Gastroesophageal sphincter (tissue), 4 donors: ENCODE results near the gene TMEM214. TPM values are rescaled to one million over a fixed set of nuclear protein-coding genes. Genes with fewer than 3 reads are reported as not detected.

ENCODE experiments used
- ATAC-seq: fragments of 150-250 bp; one replicate; pipeline ENCODE4 v1.9.1; 2016; ENCODE audit warnings: mild to moderate bottlenecking, moderate library complexity
- H3K27ac ChIP-seq, 4 donors: fragments of 200-600 bp; sonication (generic) in 3 of 4; 1 replicate in 3 of 4; 2 replicates in 1 of 4; pipeline ENCODE4 v1.5.1; 2016 to 2019
- H3K27me3 ChIP-seq: fragments of 200-600 bp; sonication (generic); one replicate; pipeline ENCODE4 v1.5.1; 2019
- H3K36me3 ChIP-seq, 2 donors: fragments of 200-600 bp; sonication (generic); one replicate each; pipeline ENCODE4 v1.5.1; 2019; ENCODE audit warnings: control low read depth in 1 of 2
- H3K4me1 ChIP-seq, 3 donors: fragments of 200-600 bp; sonication (generic); 1 replicate in 2 of 3; 2 replicates in 1 of 3; pipeline ENCODE4 v1.5.1; 2016 to 2019; ENCODE audit warnings: control low read depth in 2 of 3
- H3K4me3 ChIP-seq, 2 donors: fragments of 200-600 bp; sonication (generic); one replicate each; pipeline ENCODE4 v1.5.1; 2019; ENCODE audit warnings: mild to moderate bottlenecking in 1 of 2, moderate library complexity in 1 of 2
- H3K9me3 ChIP-seq, 3 donors: fragments of 200-600 bp; sonication (generic); one replicate each; pipeline ENCODE4 v1.5.1; 2017 to 2019; ENCODE audit warnings: control low read depth in 2 of 3
- CTCF ChIP-seq, 4 experiments: fragments of 200-600 bp in 2 of 4; fragments of 450-650 bp in 2 of 4; sonication (generic) in 1 of 4; IDR thresholded peaks; one replicate each; pipeline ENCODE4 v1.5.1; 2017 to 2019; ENCODE audit warnings: antibody characterized with exemption in 4 of 4, mild to moderate bottlenecking in 2 of 4, moderate library complexity in 2 of 4
- EP300 ChIP-seq: sonication (generic); formaldehyde crosslinking; IDR thresholded peaks from one replicate; pipeline ENCODE4 v1.6.1; 2017; ENCODE audit warnings: antibody characterized with exemption, mild to moderate bottlenecking
- POLR2A ChIP-seq, 2 donors: fragments of 450-650 bp; IDR thresholded peaks; one replicate each; pipeline ENCODE4 v1.6.1; 2017; ENCODE audit warnings: antibody characterized with exemption in 2 of 2, mild to moderate bottlenecking in 2 of 2, moderate library complexity in 1 of 2
- POLR2AphosphoS5 ChIP-seq: sonication (generic); formaldehyde crosslinking; IDR thresholded peaks from one replicate; pipeline ENCODE4 v1.6.1; 2017; ENCODE audit warnings: antibody characterized with exemption
- WGBS, 2 donors: methylation state at CpG; one replicate each; pipeline ENCODE4 v1.1.5; 2018; ENCODE audit warnings: low coverage in 1 of 2; 5-methylcytosine and 5-hydroxymethylcytosine counted together
- total RNA-seq, 4 donors: library from RNA; depleted of rRNA; stranded (reverse); fragments of >200 nt; gene quantifications; one replicate each; pipeline ENCODE4 v1.1.0, GENCODE V29; 2016

TMEM214 gene
- total RNA-seq, 4 donors from 2014 or later = 16.7 to 39.4 (median 30.3) TPM

GRCh38 chr2:27050996-27051901 lies 18.5 kb downstream of the TMEM214 start, which contains the start of gene AGBL5:
Gene AGBL5 (plus strand): TSS chr2:27051668. CDS start chr2:27052959, 1,291 bp downstream.
- peak; percentile 91 for ATAC-seq
- Histone ChIP-seq H3K4me1 (peaks cover 0 to 30% (median 15%) of the 10 kb centered on the region in 3 donors), H3K27me3 (no peaks in the 10 kb centered on the region), H3K4me3 (peak within 1 kb of the TSS; percentile 89 to 99), H3K27ac (peak within 1 kb of the TSS; percentile 85 to 98 (median 96)), H3K9me3 (no peaks in the 10 kb centered on the region), H3K36me3 (peaks cover 0 to 35% of the 10 kb centered on the region in 2 donors)
- 0% methylated on average over 32 of the region's 67 CpGs; no CpG with 5 or more reads in 1 of the 2 donors for WGBS, 2 donors
- TF ChIP-seq CTCF (IDR thresholded peaks at IDR 0.05) (no peak), POLR2A (IDR thresholded peaks at IDR 0.05) (peak; percentile 39 to 58), EP300 (no peak), POLR2AphosphoS5 (peak; percentile 55)

DNA sequence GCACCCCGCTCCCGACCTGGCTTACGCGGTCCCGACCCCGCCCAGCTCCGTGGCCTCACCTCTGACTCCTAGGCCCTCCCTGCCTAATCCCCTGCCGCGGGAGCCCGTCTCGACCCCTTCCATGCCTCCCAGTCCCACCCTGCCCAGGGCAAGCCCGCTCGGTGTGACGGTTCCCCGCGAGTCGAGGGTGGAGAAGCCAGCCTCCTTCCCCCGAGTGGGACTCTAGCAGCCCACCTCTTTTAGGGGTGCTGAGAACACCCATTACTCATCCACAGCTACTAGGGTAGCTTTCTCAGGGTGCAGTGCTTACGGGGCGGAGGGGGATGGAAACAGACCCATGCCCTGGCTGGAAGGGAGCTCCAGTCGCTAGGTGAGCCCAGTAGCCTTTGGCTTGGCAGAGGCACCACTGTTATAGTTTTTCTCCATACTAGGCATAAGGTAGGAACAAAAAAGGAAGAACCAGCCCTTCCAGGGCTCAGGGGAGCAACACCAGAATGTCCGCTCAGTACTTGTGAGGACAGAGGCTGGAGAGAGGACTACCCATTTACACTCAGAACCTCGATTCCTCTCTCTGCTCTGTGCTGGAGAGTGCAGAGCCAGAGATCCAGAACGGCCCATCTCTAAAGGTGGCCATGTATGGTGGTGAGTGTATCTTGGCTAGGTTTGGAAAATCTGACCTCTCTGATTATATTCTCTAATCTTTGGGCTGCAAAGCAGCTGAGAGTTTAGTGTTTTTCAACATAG lies 19.3 kb downstream of the TMEM214 start:
- no peaks in the 10 kb centered on the region for H3K9me3 ChIP-seq
- H3K27ac ChIP-seq = peak overlapping the region; percentile 85 to 98 (median 96)
- no peaks in the 10 kb centered on the region for H3K27me3 ChIP-seq
- 6 to 8% methylated on average over 2 to 3 of the region's 24 CpGs for WGBS, 2 donors
- TF ChIP-seq EP300 (no peak), POLR2AphosphoS5 (no peak), CTCF (IDR thresholded peaks at IDR 0.05) (no peak), POLR2A (IDR thresholded peaks at IDR 0.05) (no peak)
- peaks cover 0 to 30% (median 15%) of the 10 kb centered on the region in 3 donors for H3K4me1 ChIP-seq
- peaks cover 0 to 43% of the 10 kb centered on the region in 2 donors for H3K36me3 ChIP-seq
- peak; percentile 0 for ATAC-seq
- peak overlapping the region; percentile 89 to 99 for H3K4me3 ChIP-seq

GRCh38 chr2:27053321-27053720 lies 20.6 kb downstream of the TMEM214 start:
- ATAC-seq = no peak
- no peaks in the 10 kb centered on the region for H3K9me3 ChIP-seq
- TF ChIP-seq POLR2A (IDR thresholded peaks at IDR 0.05) (no peak), POLR2AphosphoS5 (no peak), CTCF (IDR thresholded peaks at IDR 0.05) (no peak), EP300 (no peak)
- 67 to 76% methylated on average over 3 to 9 of the region's 11 CpGs for WGBS, 2 donors
- H3K4me1 ChIP-seq = peaks cover 0 to 30% (median 15%) of the 10 kb centered on the region in 3 donors
- peaks cover 0 to 56% of the 10 kb centered on the region in 2 donors for H3K36me3 ChIP-seq
- H3K4me3 ChIP-seq = no peak overlapping the region
- H3K27ac ChIP-seq = peak overlapping the region in 1 of 4 donors; percentile 96
- no peaks in the 10 kb centered on the region for H3K27me3 ChIP-seq

DNA sequence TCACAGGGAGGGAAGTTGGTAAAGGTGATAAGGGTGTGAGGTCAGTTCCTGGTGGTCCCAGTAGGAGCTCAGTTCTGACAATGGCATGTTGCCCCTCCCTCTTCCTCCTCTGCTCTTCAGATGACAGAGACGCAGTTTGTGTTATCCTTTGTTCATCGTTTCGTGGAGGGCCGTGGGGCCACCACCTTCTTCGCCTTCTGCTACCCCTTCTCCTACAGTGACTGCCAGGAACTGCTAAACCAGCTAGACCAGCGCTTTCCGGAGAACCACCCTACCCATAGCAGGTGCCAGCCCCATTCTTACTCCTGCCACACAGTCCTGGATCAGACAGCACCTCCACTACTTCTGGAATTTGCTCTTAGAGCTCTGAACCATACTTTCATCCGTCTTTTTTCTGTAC lies 21.0 kb downstream of the TMEM214 start:
- Histone ChIP-seq H3K4me1 (peaks cover 0 to 30% (median 15%) of the 10 kb centered on the region in 3 donors), H3K4me3 (no peak overlapping the region), H3K27me3 (no peaks in the 10 kb centered on the region), H3K9me3 (no peaks in the 10 kb centered on the region), H3K27ac (no peak overlapping the region), H3K36me3 (peaks cover 0 to 60% of the 10 kb centered on the region in 2 donors)
- ATAC-seq = no peak
- WGBS, 2 donors = 80 to 85% methylated on average over 7 to 8 of the region's 8 CpGs
- TF ChIP-seq CTCF (IDR thresholded peaks at IDR 0.05) (no peak), POLR2AphosphoS5 (no peak), POLR2A (IDR thresholded peaks at IDR 0.05) (no peak), EP300 (no peak)
